A204.1 (cell line): ENCODE data around the gene SCN5A.

Experiments used
- FAIRE-seq: peaks from 2 replicates; lab custom pipeline; 2012; peaks lifted over from hg19 to GRCh38; lab: Jason Lieb, UNC

The SCN5A gene

DNA sequence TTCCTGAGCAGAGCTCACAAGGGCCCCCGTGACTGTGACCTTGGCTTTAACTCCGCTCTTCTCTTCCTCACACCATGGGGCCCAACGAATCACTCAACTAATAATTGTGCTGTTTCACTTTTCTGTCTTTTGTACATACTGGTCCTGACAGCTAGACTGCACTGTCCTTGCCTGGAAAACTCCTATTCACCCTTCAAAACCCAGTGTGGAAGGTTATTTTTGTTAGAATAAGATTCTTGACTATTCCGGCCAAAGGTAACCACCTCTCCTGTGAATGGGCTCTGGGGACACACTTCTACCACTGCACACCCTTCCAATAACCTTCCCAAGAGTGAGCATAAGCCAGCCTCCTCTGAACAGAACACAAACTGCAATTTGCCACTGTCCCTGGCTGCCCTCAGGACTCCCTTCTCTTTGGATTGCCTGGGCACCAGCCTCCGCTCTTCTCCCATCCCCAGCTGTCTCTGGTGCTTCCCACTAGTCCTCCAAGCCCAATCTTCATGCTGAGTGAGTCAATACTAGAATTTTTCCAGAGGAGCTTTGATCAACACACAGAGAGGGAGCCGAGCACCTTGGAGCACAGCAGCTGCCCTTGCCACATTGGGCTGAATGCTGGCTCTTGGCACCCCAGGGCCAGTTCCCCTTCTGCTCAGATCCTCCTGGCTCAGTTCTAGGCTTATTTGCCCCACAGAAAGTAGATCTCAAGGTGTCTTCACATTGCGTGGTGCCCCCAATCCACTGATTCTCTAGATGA, 2.1 kb downstream of the SCN5A start:
- no peak for FAIRE-seq

DNA sequence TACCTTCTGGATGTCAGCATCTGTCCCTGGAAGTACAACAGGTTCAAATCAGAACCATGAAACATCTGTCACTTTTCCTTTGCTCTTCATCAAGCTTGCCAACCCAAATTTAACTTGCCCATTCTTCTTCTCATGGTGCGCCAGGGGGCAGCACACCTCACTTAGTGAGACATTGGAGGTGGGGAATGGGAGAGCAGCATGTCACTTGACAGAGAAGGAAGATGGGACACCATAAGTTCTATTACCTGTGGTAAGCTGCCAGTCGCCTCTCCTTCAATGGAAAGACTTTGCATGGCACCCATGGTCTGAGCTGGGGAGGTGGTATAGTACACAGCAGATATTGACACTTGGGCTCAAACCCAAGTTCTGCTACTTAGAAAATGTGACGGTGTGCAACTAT, 2.9 kb downstream of the SCN5A start:
- no peak for FAIRE-seq

DNA sequence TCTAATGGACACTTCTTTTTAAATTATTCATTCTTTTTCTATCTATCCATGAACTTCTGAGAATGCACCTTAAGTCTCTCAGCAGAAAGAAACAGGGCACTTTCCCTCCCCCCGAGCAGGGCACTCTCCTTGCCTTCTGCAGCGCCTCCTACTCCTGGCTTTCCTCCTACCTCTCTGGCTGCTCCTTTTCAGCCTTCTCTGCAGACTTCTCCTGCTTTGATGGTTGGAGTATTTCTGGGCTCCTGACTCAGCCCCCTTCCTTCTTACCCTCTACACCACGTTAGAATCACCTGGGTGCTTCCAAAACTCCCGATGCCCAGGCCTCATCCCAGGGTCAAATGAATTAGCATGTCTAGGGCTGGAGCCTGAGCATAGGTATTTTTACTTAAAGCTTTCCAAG, 3.4 kb downstream of the SCN5A start:
- no peak for FAIRE-seq

GRCh38 chr3:38645601-38646000, 3.9 kb downstream of the SCN5A start:
- no peak for FAIRE-seq

GRCh38 chr3:38645076-38645475, 4.4 kb downstream of the SCN5A start:
- FAIRE-seq = no peak

DNA sequence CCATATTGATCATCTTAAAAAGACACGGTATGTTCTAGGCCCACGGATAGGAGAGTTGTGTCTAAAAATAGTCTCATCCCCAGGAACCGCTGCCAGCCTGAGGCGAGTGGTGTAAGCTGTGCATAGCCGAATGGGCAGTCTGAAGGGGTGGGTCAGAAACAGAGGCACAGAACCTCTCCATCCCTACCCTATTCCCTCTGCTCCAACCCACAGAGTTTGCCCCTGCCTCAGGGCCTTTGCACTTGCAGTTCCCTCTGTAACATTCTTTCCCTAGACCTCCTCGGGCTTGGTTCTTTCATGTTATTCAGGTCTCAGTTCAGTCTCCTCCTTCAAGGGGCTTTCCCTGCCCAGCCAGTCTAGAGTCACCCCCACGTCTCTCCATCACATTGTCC, 4.8 kb downstream of the SCN5A start:
- no peak for FAIRE-seq

GRCh38 chr3:38644016-38644661, 5.3 kb downstream of the SCN5A start:
- FAIRE-seq = no peak

GRCh38 chr3:38643592-38643991, 5.9 kb downstream of the SCN5A start:
- FAIRE-seq = no peak

DNA sequence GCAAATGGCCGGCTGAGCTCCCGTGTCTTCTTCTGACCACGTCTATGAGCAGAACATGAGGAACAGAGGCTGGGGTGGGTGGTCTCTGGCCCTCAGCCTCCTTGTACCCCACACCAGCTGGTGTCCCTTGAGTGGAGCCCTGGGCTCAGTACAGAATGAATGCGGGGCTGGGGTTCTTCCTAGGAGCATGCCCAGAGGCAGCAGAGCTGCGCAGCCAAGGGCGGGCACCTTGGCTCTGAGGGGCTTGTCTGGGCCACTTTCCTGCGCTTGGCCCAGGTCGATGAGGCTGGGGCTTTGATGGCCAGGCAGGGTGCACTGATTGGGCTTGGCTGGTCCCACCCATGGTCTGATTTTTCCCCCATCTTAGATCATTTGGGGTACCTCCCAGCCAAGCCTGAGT, 6.4 kb downstream of the SCN5A start:
- FAIRE-seq = no peak

DNA sequence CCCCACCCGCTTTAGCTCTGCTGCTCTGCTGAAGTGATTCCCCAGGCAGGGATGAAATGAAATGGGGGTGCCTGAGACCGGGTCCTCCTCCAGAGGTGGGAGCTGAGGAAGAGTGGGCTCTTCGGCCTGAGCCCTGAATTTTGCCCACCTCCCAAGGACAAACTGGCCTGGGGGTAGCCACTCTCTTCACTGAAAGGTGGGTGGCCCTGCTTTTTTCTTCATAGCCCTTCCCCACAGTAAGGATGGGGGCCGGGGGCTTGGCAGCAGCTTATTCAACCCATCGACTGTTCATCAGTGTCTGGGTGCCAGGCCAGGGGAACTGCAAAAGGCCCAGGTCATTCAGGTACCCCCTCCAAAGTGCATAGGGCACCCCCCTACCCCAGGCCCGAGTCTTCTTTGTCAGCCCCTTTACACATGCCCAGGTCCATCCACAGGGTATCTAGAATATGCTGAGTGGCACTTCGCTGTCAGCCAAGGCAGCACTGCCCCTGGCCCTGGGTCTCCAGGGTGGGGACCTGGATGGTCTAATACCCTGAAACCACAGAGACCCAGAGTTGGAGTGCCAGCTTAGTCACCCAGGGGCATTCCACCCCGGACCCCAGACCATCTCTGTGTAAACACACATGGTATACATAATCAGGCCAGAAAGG, 7.9 kb downstream of the SCN5A start:
- no peak for FAIRE-seq

DNA sequence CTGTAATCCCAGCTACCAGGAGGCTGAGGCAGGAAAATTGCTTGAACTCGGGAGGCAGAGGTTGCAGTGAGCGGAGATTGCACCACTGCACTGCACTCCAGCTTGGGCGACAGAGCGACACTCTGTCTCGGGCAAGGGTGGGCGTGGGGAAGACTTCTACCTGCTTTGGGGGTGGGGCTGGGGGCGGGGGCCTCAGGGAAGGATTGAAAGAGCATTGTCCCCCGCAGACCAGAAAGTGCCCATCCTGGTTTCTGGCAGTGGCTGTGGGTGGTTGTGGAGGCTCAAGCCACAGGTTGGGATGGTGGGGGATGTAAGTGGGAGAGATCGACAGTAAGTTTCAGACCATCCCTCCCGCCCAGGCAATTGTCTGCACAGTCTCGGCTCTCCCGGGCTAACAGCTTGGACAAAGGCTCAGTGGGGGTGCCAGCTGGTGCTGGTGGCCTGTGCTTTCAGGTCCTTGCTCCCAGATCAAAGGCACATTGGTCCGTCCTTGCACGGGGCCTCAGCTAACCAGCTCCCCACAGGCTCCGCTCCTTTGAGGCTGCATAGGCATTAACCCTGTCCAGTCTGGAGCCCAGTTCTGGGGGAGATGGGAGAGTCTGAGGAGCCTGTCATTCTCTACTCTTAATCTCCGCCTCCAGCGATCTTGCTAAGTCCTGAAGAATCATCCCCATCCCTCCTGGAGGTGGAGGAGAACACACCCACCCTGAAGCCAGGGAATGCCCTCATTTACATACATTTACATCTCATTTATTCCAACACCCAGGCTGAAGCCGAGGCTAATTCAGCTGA, 8.6 kb downstream of the SCN5A start:
- no peak for FAIRE-seq

DNA sequence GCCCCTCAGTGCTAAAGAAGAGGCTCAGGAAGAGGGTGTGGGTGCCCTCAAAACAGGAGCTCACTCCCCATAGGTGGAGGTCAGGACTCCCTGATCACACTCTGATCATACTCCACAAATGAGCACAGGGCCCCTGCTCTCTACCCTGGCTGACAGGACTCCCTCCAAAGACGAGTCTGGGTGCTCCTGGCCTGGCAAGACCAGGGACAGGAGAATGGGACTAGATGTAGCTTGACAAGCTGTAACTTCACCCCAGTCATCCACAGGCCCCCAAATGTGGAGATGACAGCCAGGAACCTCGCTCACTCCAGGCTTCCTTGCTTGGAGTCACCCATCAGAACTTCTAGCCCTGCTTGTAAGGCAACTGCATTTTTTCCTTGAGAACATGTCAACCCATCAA, 11.1 kb downstream of the SCN5A start:
- FAIRE-seq = no peak

GRCh38 chr3:38637906-38638305, 11.6 kb downstream of the SCN5A start:
- no peak for FAIRE-seq

GRCh38 chr3:38636881-38637280, 12.6 kb downstream of the SCN5A start:
- no peak for FAIRE-seq

GRCh38 chr3:38636464-38636863, 13.0 kb downstream of the SCN5A start:
- FAIRE-seq = no peak

GRCh38 chr3:38634111-38634510, 15.4 kb downstream of the SCN5A start:
- FAIRE-seq = no peak

DNA sequence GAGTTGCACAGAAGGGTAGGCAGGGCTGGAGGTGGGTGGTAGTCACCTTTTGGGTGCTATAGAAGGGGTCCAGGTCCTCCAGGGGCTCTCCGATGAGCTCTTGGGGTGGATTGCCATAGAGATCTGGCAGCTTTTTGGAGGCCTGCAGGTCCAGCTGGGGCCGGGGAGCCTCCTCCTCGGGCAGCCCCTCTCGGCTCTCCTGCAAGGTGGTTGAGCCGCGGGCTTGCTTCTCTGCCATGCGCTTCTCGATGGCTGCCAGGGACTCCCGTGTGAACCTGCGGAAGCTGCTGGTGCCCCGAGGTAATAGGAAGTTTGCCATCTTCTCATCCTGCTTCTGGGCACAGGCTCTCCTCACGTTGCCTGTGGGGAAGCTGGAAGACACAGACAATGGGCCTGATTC, 16.5 kb downstream of the SCN5A start:
- FAIRE-seq = no peak

DNA sequence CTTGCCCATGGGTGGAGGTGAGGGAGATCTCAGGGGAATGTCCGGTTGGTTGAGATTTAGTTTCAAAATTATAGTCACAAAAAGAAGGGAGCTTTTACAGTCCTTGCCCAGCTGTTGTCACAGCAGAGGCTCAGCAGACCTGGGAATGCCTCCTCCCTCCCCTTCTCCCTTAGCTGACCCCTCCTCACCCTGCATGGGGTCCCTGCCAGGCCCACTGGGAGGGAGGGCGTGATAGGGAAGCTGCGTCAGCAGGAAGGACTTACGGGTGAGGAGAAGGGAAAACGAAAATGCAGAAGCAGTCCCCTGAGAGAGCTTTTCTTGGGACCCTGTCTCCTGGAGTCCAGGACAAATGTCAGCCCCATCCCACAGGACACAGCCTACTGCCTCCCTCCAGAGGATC, 18.9 kb downstream of the SCN5A start:
- no peak for FAIRE-seq

- no peak for FAIRE-seq
These were observed 19.4 kb downstream of the SCN5A start for GRCh38 chr3:38630070-38630469.

GRCh38 chr3:38628835-38629234, 20.7 kb downstream of the SCN5A start:
- FAIRE-seq = no peak

DNA sequence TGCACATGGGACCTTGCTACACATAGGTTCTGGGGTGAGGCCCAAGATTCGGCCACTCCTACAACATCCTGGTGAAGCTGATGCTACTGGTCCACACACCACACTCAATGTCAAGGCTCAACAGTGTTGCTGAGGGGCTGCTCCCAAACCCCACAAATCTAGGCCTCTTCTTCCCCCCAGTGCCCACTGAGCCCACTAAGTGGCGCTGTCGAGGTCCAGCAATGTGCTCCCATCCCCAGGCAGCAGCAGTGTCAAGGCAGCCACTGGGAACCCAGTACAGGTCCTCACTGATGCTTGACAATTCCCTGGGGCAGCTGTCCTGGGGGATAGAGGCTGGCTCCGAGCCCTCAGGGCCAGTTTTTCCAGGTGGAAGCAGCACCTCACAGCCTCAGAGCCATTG, 21.5 kb downstream of the SCN5A start:
- FAIRE-seq = no peak

GRCh38 chr3:38626171-38626570, 23.3 kb downstream of the SCN5A start:
- FAIRE-seq = no peak

DNA sequence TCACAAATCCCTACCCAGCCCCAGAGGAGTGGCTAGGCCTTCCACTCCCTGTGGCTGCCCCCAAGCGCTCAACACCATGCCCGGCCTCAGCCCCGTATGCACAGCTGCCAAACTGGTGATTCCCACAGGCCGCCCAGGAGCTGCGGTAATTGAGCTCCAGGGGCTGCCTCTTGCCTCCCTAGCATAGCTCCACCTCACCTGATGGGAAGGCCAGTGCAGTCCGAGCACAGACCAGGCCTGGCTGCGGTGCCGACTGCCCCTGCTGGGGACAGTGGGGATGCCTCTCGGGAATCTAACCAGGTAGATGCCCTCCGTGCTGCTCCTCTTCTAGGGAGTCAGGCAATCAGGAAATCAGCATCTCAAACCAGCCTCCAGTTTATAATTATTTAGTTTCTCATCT, 25.9 kb downstream of the SCN5A start:
- no peak for FAIRE-seq
